Muscle layer of colon (tissue), 2 donors: ENCODE results near the gene COL8A1.
A peak's percentile ranks its signal among the peaks of the same experiment; 100 is the strongest.

Experiments used
- H3K27ac ChIP-seq: one replicate; pipeline ENCODE4 v1.7.0; 2013; ENCODE audit warnings: low read depth, mild to moderate bottlenecking, low read length, moderate library complexity
- H3K27me3 ChIP-seq, 2 donors: one replicate each; pipeline ENCODE4 v1.7.0; 2013; ENCODE audit warnings: low read length in 2 of 2, mild to moderate bottlenecking in 2 of 2; ENCODE audit not compliant: insufficient read depth in 2 of 2, control insufficient read depth in 1 of 2
- H3K36me3 ChIP-seq: one replicate; pipeline ENCODE4 v1.7.0; 2013; ENCODE audit warnings: mild to moderate bottlenecking, low read length; ENCODE audit not compliant: insufficient read depth
- H3K4me1 ChIP-seq: one replicate; pipeline ENCODE4 v1.7.0; 2013; ENCODE audit warnings: mild to moderate bottlenecking, low read length; ENCODE audit not compliant: insufficient read depth
- H3K4me3 ChIP-seq, 2 donors: one replicate each; pipeline ENCODE4 v1.7.0; 2013; ENCODE audit warnings: low read length in 2 of 2, low read depth in 1 of 2, mild to moderate bottlenecking in 1 of 2, moderate library complexity in 1 of 2
- H3K9ac ChIP-seq: one replicate; pipeline ENCODE4 v1.7.0; 2013; ENCODE audit warnings: low read length
- H3K9me3 ChIP-seq: one replicate; pipeline ENCODE4 v1.7.0; 2013; ENCODE audit warnings: mild to moderate bottlenecking, low read length
- donor health status: abdominal sarcoma.
- donor health status: Adenocarcinoma of cecum.

The COL8A1 gene

DNA sequence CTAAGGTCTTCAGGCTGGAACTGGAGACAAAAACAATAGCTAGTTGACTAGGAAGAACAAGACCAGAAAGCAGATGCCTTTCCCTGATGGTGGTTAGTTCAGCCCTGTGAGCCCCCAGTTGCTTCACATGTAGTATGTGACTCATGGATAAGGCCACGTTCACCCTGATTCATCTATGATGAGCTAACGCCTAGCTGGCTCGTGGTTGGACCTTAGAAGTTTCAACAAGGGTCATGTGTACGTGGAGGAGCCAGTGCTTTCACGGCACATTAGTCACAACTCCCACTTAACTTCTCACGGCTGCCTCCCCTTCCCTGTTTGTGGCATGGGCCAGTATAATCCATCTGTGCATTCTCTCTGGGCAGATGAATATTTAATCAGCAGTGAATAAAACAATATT, 20.6 kb downstream of the COL8A1 start:
- Histone ChIP-seq H3K9ac (no peak overlapping the region), H3K27ac (peak overlapping the region; percentile 46), H3K36me3 (no peaks in the 10 kb centered on the region), H3K27me3 (no peaks in the 10 kb centered on the region), H3K9me3 (no peaks in the 10 kb centered on the region), H3K4me3 (no peak overlapping the region), H3K4me1 (peaks cover 11% of the 10 kb centered on the region)

DNA sequence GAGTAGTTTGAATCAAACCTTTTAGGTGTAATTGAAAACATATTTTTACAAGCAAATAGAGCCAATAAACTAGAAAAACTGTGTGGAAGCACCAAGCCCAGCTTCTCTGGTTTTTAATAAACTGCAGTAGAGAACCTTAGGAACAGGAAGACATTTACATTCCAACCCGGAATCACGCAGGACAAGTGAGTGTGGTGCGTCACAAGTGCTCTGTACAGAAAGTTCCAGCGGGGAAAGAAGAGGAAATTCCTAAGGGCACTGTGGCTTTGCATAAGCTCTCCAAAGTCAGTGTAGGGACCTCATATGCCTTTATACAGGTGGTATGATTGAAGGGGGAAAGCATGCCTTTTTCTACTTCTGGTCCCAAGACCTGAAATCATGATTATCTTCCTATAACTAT, 21.6 kb downstream of the COL8A1 start:
- Histone ChIP-seq H3K27ac (no peak overlapping the region), H3K27me3 (no peaks in the 10 kb centered on the region), H3K36me3 (no peaks in the 10 kb centered on the region), H3K4me3 (no peak overlapping the region), H3K9me3 (no peaks in the 10 kb centered on the region), H3K4me1 (peaks cover 11% of the 10 kb centered on the region), H3K9ac (no peak overlapping the region)

DNA sequence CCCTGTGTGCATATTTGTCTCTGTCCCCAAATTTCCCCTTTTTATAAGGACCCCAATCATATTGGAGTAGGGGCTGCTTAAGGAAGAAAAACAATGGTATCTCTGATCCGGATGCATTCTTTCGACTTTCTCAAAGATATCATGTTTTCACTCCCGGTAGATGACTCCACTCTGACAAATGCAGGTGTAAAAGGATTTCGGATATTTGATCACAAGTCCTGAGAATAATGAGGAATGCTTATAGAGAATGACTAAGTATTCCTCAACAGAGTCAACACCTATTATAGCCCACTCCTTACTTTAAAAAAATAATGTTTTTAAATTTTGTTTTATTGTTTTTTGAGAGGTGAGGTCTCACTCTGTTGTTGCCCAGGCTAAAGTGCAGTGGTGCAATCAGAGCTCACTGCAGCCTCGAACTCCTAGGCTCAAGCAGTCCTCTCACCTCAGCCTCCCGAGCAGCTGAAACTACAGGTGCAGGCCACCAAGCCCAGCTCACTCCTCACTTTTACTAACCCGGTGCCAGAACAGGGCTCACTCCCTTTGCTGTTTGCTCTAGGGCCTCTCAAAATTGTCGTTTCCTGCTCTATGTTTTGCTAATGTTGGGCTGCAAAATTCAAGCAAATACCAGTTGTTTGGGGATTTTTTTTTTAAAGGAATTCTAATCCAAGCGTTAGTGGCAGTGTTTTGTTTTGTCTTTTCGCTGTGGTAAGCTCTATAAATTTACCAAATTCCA, 24.6 kb downstream of the COL8A1 start:
- no peaks in the 10 kb centered on the region for H3K36me3 ChIP-seq
- no peaks in the 10 kb centered on the region for H3K27me3 ChIP-seq
- no peaks in the 10 kb centered on the region for H3K9me3 ChIP-seq
- H3K4me1 ChIP-seq = peaks cover 11% of the 10 kb centered on the region
- no peak overlapping the region for H3K4me3 ChIP-seq
- no peak overlapping the region for H3K27ac ChIP-seq
- H3K9ac ChIP-seq = no peak overlapping the region

DNA sequence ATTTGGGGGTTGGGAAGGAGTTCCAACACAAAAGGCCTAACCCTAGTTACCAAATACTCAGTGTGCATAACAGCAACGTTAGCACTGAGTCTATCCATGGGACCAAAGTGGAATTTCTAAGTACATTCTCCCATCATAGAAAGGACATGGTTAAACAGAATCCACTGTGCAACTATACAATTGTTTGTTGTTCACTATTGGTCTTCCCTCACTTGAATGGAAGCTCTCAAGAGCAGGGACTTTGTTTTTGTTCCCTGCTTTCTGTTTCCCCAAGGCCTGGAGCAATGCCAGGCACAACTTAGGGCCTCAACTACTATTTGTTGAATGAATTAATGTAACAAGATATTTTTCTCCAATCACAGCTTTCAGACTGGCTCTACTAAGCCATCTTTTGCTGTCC, 25.6 kb downstream of the COL8A1 start:
- Histone ChIP-seq H3K27me3 (no peaks in the 10 kb centered on the region), H3K27ac (no peak overlapping the region), H3K4me3 (no peak overlapping the region)

DNA sequence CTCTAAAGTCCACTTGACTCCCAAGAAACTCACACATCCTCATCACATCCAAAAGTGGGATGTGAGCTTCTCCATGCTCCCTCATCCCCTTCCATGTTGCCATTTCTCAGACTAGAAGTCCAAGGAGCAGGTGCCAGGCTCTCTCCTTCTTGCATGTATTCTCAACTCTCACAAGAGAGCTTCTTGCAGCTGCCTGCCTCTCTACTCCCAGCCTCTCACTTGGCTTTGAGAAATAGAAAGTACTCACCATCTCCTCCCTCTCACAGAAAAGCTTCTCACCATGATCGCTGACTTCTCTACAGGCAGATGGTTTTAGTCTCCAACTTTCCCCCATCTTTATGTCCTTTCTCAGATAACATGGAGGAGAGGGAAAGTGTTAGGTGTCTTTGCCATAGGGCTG, 26.6 kb downstream of the COL8A1 start:
- H3K27ac ChIP-seq = no peak overlapping the region
- no peaks in the 10 kb centered on the region for H3K36me3 ChIP-seq
- H3K4me3 ChIP-seq = no peak overlapping the region
- no peaks in the 10 kb centered on the region for H3K27me3 ChIP-seq
- H3K4me1 ChIP-seq = no peaks in the 10 kb centered on the region
- H3K9ac ChIP-seq = no peak overlapping the region
- no peaks in the 10 kb centered on the region for H3K9me3 ChIP-seq

More for the DNA sequence above, 25.6 kb downstream of the COL8A1 start:
- Histone ChIP-seq H3K9me3 (no peaks in the 10 kb centered on the region), H3K36me3 (no peaks in the 10 kb centered on the region), H3K4me1 (peaks cover 2% of the 10 kb centered on the region), H3K9ac (no peak overlapping the region)

DNA sequence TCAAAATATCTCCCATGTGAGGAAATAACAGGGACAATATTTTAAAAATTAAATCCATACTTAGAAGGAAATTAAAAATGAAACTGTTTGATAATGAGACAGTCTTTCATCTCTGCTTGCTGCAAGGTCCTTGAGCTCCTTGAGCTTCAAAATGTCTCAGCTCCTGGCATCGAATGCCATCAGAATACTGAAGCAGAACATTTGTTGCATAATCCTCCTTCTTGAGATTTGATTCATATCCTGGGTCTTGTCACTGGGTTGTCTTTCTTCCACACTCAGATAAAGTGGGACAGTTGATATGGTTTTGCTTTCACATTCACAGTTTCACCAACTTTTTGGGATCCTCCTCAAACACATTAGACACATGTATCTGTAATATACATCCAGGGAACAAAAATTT, 27.8 kb downstream of the COL8A1 start:
- no peak overlapping the region for H3K9ac ChIP-seq
- no peak overlapping the region for H3K27ac ChIP-seq
- H3K27me3 ChIP-seq = no peaks in the 10 kb centered on the region
- no peaks in the 10 kb centered on the region for H3K4me1 ChIP-seq
- H3K36me3 ChIP-seq = no peaks in the 10 kb centered on the region
- no peaks in the 10 kb centered on the region for H3K9me3 ChIP-seq
- no peak overlapping the region for H3K4me3 ChIP-seq

DNA sequence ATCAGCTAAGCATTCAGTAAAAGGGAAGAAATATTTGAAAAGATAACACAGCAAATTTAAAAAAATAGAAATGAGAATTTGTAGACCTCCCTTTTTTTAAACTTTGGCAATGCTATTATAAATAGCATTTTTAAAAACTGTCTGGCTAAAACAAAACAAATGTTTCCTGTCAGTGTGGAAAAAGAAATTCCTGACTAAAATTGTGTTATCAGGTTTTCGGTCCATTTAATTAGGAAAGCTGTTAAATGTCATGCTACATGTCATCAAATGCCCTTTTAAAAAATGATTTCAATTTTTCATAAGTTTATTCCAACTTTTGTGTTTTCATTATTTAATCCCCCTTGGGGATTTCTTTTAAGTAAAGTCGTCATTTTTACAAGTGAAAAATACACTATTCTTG, 29.6 kb downstream of the COL8A1 start:
- Histone ChIP-seq H3K4me3 (no peak overlapping the region), H3K4me1 (no peaks in the 10 kb centered on the region), H3K27me3 (no peaks in the 10 kb centered on the region), H3K27ac (no peak overlapping the region), H3K9ac (no peak overlapping the region), H3K36me3 (no peaks in the 10 kb centered on the region), H3K9me3 (no peaks in the 10 kb centered on the region)

DNA sequence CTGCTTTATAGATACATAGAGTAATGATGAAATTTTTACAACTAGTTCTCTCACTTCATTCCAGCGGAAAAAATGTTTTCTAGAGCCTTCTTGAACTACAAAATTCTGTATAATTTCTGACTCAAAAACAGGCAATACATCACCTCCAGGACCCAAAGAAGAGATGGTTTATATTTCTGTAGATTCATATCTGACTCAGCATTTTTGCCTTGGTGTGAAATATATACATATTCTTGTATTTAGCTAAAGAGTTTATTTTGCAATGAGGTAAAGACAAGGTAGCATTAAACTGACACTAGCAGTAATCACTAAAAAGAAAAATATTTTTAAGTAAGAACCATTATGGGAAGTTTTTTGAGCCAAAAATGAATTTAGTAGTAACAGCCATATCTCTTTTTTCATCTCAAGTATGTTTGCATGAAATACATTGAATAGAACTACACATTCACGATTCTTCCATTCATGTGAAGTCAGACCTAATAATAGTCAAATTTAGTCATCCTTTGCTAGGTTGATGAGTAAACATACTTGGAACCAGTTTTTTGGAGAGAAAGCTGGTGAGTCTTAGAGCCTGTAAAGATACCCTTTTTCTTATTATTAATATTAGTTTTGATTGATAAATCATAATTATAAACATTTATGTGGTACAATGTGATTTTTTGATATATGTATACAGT, 31.6 kb downstream of the COL8A1 start:
- Histone ChIP-seq H3K36me3 (no peaks in the 10 kb centered on the region), H3K9me3 (no peaks in the 10 kb centered on the region), H3K27ac (no peak overlapping the region), H3K4me3 (no peak overlapping the region), H3K4me1 (peaks cover 9% of the 10 kb centered on the region), H3K27me3 (no peaks in the 10 kb centered on the region), H3K9ac (no peak overlapping the region)

DNA sequence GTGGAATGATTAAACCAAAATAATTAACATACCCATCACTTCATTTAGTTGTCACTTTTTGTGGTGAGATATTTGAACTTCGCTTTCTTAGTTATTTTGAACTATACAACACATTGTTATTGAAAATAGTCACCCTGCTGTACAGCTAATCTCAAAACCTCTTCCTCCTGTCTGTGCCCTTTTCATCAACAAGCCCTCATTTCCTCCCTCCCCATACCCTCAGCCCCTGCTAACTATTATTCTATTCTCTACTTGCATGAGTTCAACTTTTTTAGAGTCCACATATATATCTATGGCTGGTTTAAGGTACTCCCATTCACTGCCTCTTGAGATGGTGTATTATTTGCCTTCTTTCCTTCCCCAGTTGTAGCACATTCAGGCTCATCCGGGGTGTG, 32.2 kb downstream of the COL8A1 start:
- Histone ChIP-seq H3K9me3 (no peaks in the 10 kb centered on the region), H3K27me3 (no peaks in the 10 kb centered on the region), H3K4me3 (no peak overlapping the region), H3K27ac (no peak overlapping the region), H3K9ac (no peak overlapping the region), H3K36me3 (no peaks in the 10 kb centered on the region), H3K4me1 (peaks cover 11% of the 10 kb centered on the region)

DNA sequence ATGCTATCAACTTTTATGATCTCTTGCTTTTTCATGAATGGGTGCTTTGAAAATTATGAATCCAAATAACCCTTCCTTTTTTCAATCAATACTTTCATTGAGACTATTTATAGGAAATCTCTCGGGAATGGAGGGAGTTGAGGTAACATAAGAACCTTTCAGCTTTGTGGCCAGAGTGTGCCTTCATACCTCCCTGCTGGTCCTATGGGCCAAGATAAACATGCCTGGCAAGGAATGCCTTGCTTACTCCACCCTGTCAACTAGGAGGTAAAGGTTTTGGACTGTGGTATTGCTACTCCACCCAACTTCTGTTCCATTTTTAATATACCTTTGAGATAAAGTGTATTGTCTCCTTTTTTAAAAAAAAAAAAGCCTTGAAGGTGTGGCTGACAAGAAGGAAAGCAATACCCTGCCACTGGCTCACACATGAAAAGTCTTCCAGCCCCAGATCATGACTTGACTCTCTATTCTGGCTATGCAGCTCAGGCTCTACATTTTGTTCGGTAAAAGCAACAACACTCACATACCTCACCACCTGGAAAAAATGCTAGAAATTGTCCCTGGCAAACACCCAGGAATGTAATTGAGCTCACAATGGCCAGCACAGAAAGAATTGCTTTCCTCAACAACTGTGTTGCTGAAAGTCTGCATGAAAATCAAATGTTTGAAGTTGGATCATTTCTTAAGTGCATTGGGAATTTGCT, 35.8 kb downstream of the COL8A1 start:
- no peaks in the 10 kb centered on the region for H3K9me3 ChIP-seq
- peaks cover 22% of the 10 kb centered on the region for H3K4me1 ChIP-seq
- H3K9ac ChIP-seq = no peak overlapping the region
- H3K4me3 ChIP-seq = no peak overlapping the region
- H3K36me3 ChIP-seq = no peaks in the 10 kb centered on the region
- no peak overlapping the region for H3K27ac ChIP-seq
- H3K27me3 ChIP-seq = no peaks in the 10 kb centered on the region

DNA sequence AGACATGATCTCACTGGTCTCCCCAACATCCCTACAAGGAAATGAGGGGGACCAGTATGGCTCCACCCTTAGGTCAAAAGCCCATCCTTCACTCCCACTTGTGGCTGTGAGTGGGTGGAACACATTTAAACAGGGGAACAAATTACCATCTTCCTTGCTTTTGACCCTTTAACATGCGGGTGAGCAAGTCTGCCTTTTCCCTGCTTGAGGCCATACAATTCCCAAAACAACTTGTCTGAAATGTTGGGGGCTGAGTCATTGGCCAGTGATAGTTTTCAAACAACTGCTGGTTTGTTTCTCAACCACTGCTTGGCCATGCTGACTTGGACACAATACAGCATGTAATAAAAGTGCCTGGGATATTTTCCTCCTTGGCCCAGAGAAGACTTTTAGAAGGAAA, 39.6 kb downstream of the COL8A1 start:
- Histone ChIP-seq H3K36me3 (no peaks in the 10 kb centered on the region), H3K4me1 (peaks cover 26% of the 10 kb centered on the region), H3K9ac (no peak overlapping the region), H3K27ac (peak overlapping the region; percentile 19), H3K9me3 (no peaks in the 10 kb centered on the region), H3K4me3 (no peak overlapping the region), H3K27me3 (no peaks in the 10 kb centered on the region)
